ENCODE results near the gene HOXD4.

Gene HOXD4

GRCh38 chr2:176107731-176108181, 43.6 kb upstream of the HOXD4 start:
- no peaks in the 10 kb centered on the region for H3K9me3 ChIP-seq (replicated peaks; ENCODE audit: low read length)
- H3K4me1 ChIP-seq (ENCODE audit: control insufficient read depth, insufficient read depth, low read length) = peaks cover 18% of the 10 kb centered on the region
- H3K9ac ChIP-seq (ENCODE audit: low read depth, low read length) = no peak overlapping the region
- no peak overlapping the region for H3K4me3 ChIP-seq (ENCODE audit: low read length)
- no peaks in the 10 kb centered on the region for H3K36me3 ChIP-seq (ENCODE audit: insufficient read depth, low read length)
- H3K27me3 ChIP-seq (ENCODE audit: control insufficient read depth, insufficient read depth, low read length) = peaks cover 92% of the 10 kb centered on the region
- no peak overlapping the region for H3K4me2 ChIP-seq (ENCODE audit: low read length)

GRCh38 chr2:176109192-176109901, 42.0 kb upstream of the HOXD4 start:
- Histone ChIP-seq H3K27me3 (ENCODE audit: control insufficient read depth, insufficient read depth, low read length) (peaks cover 92% of the 10 kb centered on the region), H3K4me1 (ENCODE audit: control insufficient read depth, insufficient read depth, low read length) (peaks cover 12% of the 10 kb centered on the region), H3K4me2 (ENCODE audit: low read length) (no peak overlapping the region), H3K9me3 (replicated peaks; ENCODE audit: low read length) (no peaks in the 10 kb centered on the region), H3K9ac (ENCODE audit: low read depth, low read length) (no peak overlapping the region), H3K4me3 (ENCODE audit: low read length) (no peak overlapping the region), H3K36me3 (ENCODE audit: insufficient read depth, low read length) (no peaks in the 10 kb centered on the region)

GRCh38 chr2:176109946-176110345, 41.4 kb upstream of the HOXD4 start:
- Histone ChIP-seq H3K9ac (ENCODE audit: low read depth, low read length) (no peak overlapping the region), H3K4me2 (ENCODE audit: low read length) (no peak overlapping the region), H3K36me3 (ENCODE audit: insufficient read depth, low read length) (no peaks in the 10 kb centered on the region), H3K9me3 (replicated peaks; ENCODE audit: low read length) (no peaks in the 10 kb centered on the region), H3K27me3 (ENCODE audit: control insufficient read depth, insufficient read depth, low read length) (peaks cover 92% of the 10 kb centered on the region), H3K4me1 (ENCODE audit: control insufficient read depth, insufficient read depth, low read length) (peaks cover 6% of the 10 kb centered on the region), H3K4me3 (ENCODE audit: low read length) (no peak overlapping the region)

GRCh38 chr2:176110415-176111308, 40.7 kb upstream of the HOXD4 start:
- peaks cover 92% of the 10 kb centered on the region for H3K27me3 ChIP-seq (ENCODE audit: control insufficient read depth, insufficient read depth, low read length)
- no peaks in the 10 kb centered on the region for H3K36me3 ChIP-seq (ENCODE audit: insufficient read depth, low read length)
- no peaks in the 10 kb centered on the region for H3K9me3 ChIP-seq (replicated peaks; ENCODE audit: low read length)

GRCh38 chr2:176111309-176111663, 40.1 kb upstream of the HOXD4 start:
- H3K9ac ChIP-seq (ENCODE audit: low read depth, low read length) = no peak overlapping the region
- H3K4me1 ChIP-seq (ENCODE audit: control insufficient read depth, insufficient read depth, low read length) = peaks cover 5% of the 10 kb centered on the region
- peaks cover 92% of the 10 kb centered on the region for H3K27me3 ChIP-seq (ENCODE audit: control insufficient read depth, insufficient read depth, low read length)
- no peaks in the 10 kb centered on the region for H3K9me3 ChIP-seq (replicated peaks; ENCODE audit: low read length)
- no peak overlapping the region for H3K4me2 ChIP-seq (ENCODE audit: low read length)
- H3K4me3 ChIP-seq (ENCODE audit: low read length) = no peak overlapping the region
- no peaks in the 10 kb centered on the region for H3K36me3 ChIP-seq (ENCODE audit: insufficient read depth, low read length)

More at GRCh38 chr2:176110415-176111308, 40.7 kb upstream of the HOXD4 start:
- Histone ChIP-seq H3K9ac (ENCODE audit: low read depth, low read length) (no peak overlapping the region), H3K4me3 (ENCODE audit: low read length) (no peak overlapping the region), H3K4me2 (ENCODE audit: low read length) (no peak overlapping the region), H3K4me1 (ENCODE audit: control insufficient read depth, insufficient read depth, low read length) (peaks cover 5% of the 10 kb centered on the region)

- Histone ChIP-seq H3K9ac (ENCODE audit: low read depth, low read length) (no peak overlapping the region), H3K27me3 (ENCODE audit: control insufficient read depth, insufficient read depth, low read length) (peaks cover 92% of the 10 kb centered on the region), H3K4me2 (ENCODE audit: low read length) (no peak overlapping the region), H3K4me1 (ENCODE audit: control insufficient read depth, insufficient read depth, low read length) (peaks cover 5% of the 10 kb centered on the region), H3K4me3 (ENCODE audit: low read length) (no peak overlapping the region), H3K9me3 (replicated peaks; ENCODE audit: low read length) (peaks cover 5% of the 10 kb centered on the region), H3K36me3 (ENCODE audit: insufficient read depth, low read length) (no peaks in the 10 kb centered on the region)
These were observed 39.4 kb upstream of the HOXD4 start for GRCh38 chr2:176111846-176112374.

GRCh38 chr2:176112375-176113302, 38.7 kb upstream of the HOXD4 start:
- peaks cover 95% of the 10 kb centered on the region for H3K27me3 ChIP-seq (ENCODE audit: control insufficient read depth, insufficient read depth, low read length)
- H3K9me3 ChIP-seq (replicated peaks; ENCODE audit: low read length) = peaks cover 5% of the 10 kb centered on the region
- no peak overlapping the region for H3K4me3 ChIP-seq (ENCODE audit: low read length)
- H3K4me2 ChIP-seq (ENCODE audit: low read length) = no peak overlapping the region
- no peaks in the 10 kb centered on the region for H3K36me3 ChIP-seq (ENCODE audit: insufficient read depth, low read length)
- no peak overlapping the region for H3K9ac ChIP-seq (ENCODE audit: low read depth, low read length)
- H3K4me1 ChIP-seq (ENCODE audit: control insufficient read depth, insufficient read depth, low read length) = no peaks in the 10 kb centered on the region

- Histone ChIP-seq H3K4me1 (ENCODE audit: control insufficient read depth, insufficient read depth, low read length) (no peaks in the 10 kb centered on the region), H3K4me3 (ENCODE audit: low read length) (no peak overlapping the region), H3K36me3 (ENCODE audit: insufficient read depth, low read length) (no peaks in the 10 kb centered on the region), H3K9me3 (replicated peaks; ENCODE audit: low read length) (peaks cover 5% of the 10 kb centered on the region), H3K4me2 (ENCODE audit: low read length) (no peak overlapping the region), H3K9ac (ENCODE audit: low read depth, low read length) (no peak overlapping the region), H3K27me3 (ENCODE audit: control insufficient read depth, insufficient read depth, low read length) (peaks cover 98% of the 10 kb centered on the region)
These were observed 37.0 kb upstream of the HOXD4 start for GRCh38 chr2:176114120-176114929.

- H3K4me2 ChIP-seq (ENCODE audit: low read length) = no peak overlapping the region
- no peaks in the 10 kb centered on the region for H3K36me3 ChIP-seq (ENCODE audit: insufficient read depth, low read length)
- no peak overlapping the region for H3K9ac ChIP-seq (ENCODE audit: low read depth, low read length)
- no peak overlapping the region for H3K4me3 ChIP-seq (ENCODE audit: low read length)
- no peaks in the 10 kb centered on the region for H3K4me1 ChIP-seq (ENCODE audit: control insufficient read depth, insufficient read depth, low read length)
- peaks cover 98% of the 10 kb centered on the region for H3K27me3 ChIP-seq (ENCODE audit: control insufficient read depth, insufficient read depth, low read length)
- peaks cover 5% of the 10 kb centered on the region for H3K9me3 ChIP-seq (replicated peaks; ENCODE audit: low read length)
These were observed 36.3 kb upstream of the HOXD4 start for GRCh38 chr2:176114930-176115625.

All from skeletal muscle satellite cell (primary cell).